Endothelial cell of umbilical vein (primary cell): Measurements from ENCODE around the gene XXYLT1.

ENCODE experiments used
- EZH2 ChIP-seq: IDR thresholded peaks from 2 replicates; pipeline ENCODE4 v1.6.1; 2012; ENCODE audit warnings: borderline replicate concordance, low read depth, mild to moderate bottlenecking, moderate library complexity, low read length, inconsistent platforms; ENCODE audit not compliant: severe bottlenecking
- GATA2 ChIP-seq: IDR thresholded peaks from 2 replicates; pipeline ENCODE4 v1.7.0; 2011; ENCODE audit warnings: low read depth, mild to moderate bottlenecking, moderate library complexity, mixed read lengths, low read length; ENCODE audit not compliant: insufficient read length, insufficient read depth
- MYC ChIP-seq: IDR thresholded peaks from one replicate; pipeline ENCODE4 v1.6.1; 2011; ENCODE audit warnings: mild to moderate bottlenecking, low read depth, low read length
- POLR2A ChIP-seq: IDR thresholded peaks from 2 replicates; pipeline ENCODE4 v1.6.1; 2012; ENCODE audit warnings: low read depth, mild to moderate bottlenecking, control low read depth, low read length
- POLR2AphosphoS5 ChIP-seq: IDR thresholded peaks from 2 replicates; pipeline ENCODE4 v1.6.1; 2012; ENCODE audit warnings: low read depth, mild to moderate bottlenecking, control low read depth, low read length, moderate library complexity; ENCODE audit not compliant: insufficient read depth
- TF ChIP-seq, protein P1 (sequence below), 2 donors: IDR thresholded peaks; 1 replicate in 1 of 2; 2 replicates in 1 of 2; pipeline ENCODE4 v1.5.1; 2011; ENCODE audit warnings: low read length in 2 of 2, mild to moderate bottlenecking in 2 of 2, moderate library complexity in 2 of 2, control low read depth in 1 of 2, inconsistent platforms in 1 of 2, low read depth in 1 of 2; ENCODE audit not compliant: insufficient read depth in 1 of 2; ENCODE audit errors: extremely low read depth in 1 of 2
- TF ChIP-seq, protein P2 (sequence below): IDR thresholded peaks from 2 replicates; pipeline ENCODE4 v1.6.1; 2011; ENCODE audit not compliant: insufficient read depth, insufficient read length

GRCh38 chr3:195031574-195032003, 239.4 kb downstream of the XXYLT1 start:
- TF ChIP-seq, protein P1, sequence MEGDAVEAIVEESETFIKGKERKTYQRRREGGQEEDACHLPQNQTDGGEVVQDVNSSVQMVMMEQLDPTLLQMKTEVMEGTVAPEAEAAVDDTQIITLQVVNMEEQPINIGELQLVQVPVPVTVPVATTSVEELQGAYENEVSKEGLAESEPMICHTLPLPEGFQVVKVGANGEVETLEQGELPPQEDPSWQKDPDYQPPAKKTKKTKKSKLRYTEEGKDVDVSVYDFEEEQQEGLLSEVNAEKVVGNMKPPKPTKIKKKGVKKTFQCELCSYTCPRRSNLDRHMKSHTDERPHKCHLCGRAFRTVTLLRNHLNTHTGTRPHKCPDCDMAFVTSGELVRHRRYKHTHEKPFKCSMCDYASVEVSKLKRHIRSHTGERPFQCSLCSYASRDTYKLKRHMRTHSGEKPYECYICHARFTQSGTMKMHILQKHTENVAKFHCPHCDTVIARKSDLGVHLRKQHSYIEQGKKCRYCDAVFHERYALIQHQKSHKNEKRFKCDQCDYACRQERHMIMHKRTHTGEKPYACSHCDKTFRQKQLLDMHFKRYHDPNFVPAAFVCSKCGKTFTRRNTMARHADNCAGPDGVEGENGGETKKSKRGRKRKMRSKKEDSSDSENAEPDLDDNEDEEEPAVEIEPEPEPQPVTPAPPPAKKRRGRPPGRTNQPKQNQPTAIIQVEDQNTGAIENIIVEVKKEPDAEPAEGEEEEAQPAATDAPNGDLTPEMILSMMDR (IDR thresholded peaks at IDR 0.05; ENCODE audit: extremely low read depth in 1 of 2, insufficient read depth in 1 of 2, low read depth in 1 of 2, low read length in 2 of 2), result no peak
- TF ChIP-seq POLR2A (no peak), POLR2AphosphoS5 (no peak), EZH2 (no peak), GATA2 (peak; percentile 67), MYC (no peak)
- TF ChIP-seq, protein P2, sequence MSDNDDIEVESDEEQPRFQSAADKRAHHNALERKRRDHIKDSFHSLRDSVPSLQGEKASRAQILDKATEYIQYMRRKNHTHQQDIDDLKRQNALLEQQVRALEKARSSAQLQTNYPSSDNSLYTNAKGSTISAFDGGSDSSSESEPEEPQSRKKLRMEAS, result no peak
